Sigmoid colon (tissue), 4 donors: ENCODE data around the gene LGR5.

Source experiments
- CTCF ChIP-seq, 4 experiments: fragments of 450-650 bp in 3 of 4; fragments of 200-600 bp in 1 of 4; IDR thresholded peaks; one replicate each; pipeline ENCODE4 v1.5.1; 2016 to 2019; ENCODE audit warnings: antibody characterized with exemption in 4 of 4, mild to moderate bottlenecking in 3 of 4, moderate library complexity in 2 of 4
- EP300 ChIP-seq, 4 donors: sonication (generic); formaldehyde crosslinking; IDR thresholded peaks; one replicate each; pipeline ENCODE4 v1.6.1; 2017; ENCODE audit warnings: antibody characterized with exemption in 4 of 4

GRCh38 chr12:71565535-71565934, 125.9 kb downstream of the LGR5 start:
- no peak for TF ChIP-seq CTCF (IDR thresholded peaks at IDR 0.05)
- TF ChIP-seq EP300 (IDR thresholded peaks at IDR 0.05): no peak
